ENCODE results near the gene SLC27A3.
A peak's percentile ranks its signal among the peaks of the same experiment; 100 is the strongest.
"Not testable (repeated sequence)": the region's sequence is repeated elsewhere in the genome, so short reads cannot be mapped to it uniquely, and the experiment has no call there.

Gene SLC27A3

DNA sequence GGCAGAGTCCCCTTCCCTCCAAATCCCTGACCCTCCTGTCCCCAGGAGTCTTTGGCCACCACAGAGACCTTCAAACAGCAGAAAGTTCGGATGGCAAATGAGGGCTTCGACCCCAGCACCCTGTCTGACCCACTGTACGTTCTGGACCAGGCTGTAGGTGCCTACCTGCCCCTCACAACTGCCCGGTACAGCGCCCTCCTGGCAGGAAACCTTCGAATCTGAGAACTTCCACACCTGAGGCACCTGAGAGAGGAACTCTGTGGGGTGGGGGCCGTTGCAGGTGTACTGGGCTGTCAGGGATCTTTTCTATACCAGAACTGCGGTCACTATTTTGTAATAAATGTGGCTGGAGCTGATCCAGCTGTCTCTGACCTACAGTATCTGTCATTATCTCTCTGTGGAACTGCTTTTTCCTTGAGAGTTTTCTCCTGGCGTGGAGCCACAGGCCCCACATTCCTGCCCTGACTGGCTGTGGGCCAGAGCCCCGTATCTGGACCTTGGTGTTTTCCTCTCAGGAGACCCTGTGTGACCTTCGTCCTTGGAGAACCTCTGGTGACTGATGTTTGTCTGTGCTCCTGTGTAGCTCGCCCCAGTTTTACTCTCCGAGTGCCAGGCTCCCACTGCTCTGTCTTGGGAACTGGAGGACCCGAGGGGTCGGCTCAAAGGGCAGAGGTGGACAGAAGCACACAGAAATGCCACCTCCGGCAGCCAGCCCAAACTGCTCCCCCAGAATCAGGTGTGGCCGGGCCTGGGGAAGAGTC lies 4.8 kb downstream of the SLC27A3 start:
- no peak for FAIRE-seq
- DNase-seq (ENCODE audit: low spot score) = no peak

DNA sequence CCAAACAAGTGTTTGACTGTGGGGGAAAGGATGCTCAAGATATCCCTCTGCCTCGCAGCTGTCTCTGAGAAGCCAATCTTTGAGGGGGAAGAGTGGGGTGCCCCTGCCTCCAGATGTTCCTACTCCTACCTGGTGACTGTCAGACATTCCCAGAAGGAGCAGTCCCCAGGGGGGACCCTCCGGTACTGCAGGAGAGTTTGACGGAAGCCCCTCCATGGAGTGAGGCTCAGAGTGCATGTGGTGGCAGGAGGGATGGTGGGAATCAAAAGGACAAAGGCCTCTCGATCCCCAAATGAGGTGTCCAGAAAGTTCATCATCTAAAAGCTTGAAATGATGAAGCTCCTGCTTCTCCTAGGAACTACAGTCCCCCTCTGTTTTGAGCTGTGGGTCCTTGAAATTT lies 5.3 kb downstream of the SLC27A3 start:
- no peak for DNase-seq (ENCODE audit: low spot score)
- FAIRE-seq = no peak

DNA sequence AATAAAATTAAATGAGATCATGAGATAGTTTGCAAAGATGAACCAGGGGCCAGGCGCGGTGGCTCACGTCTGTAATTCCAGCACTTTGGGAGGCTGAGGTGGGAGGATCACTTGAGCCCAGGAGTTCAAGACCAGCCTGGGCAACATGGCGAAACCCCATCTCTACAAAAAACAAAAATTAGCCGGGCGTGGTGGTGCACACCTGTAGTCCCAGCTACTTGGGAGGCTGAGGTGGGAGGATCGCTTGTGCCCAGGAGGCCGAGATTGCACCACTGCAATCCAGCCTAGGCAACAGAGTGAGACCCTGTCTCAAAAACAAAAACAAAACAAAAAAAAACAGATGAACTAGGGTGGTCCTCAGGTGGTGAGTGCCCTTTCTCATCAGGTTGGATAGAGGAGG lies 7.4 kb downstream of the SLC27A3 start:
- not testable (repeated sequence) for FAIRE-seq; DNase-seq (ENCODE audit: low spot score)

- DNase-seq (ENCODE audit: low spot score) = peak; percentile 98
- FAIRE-seq = peak; percentile 87
These were observed 8.3 kb downstream of the SLC27A3 start for GRCh38 chr1:153783233-153784190.

- FAIRE-seq (no peak), DNase-seq (ENCODE audit: low spot score) (no peak)
These were observed 11.0 kb downstream of the SLC27A3 start for GRCh38 chr1:153786038-153786790.

DNA sequence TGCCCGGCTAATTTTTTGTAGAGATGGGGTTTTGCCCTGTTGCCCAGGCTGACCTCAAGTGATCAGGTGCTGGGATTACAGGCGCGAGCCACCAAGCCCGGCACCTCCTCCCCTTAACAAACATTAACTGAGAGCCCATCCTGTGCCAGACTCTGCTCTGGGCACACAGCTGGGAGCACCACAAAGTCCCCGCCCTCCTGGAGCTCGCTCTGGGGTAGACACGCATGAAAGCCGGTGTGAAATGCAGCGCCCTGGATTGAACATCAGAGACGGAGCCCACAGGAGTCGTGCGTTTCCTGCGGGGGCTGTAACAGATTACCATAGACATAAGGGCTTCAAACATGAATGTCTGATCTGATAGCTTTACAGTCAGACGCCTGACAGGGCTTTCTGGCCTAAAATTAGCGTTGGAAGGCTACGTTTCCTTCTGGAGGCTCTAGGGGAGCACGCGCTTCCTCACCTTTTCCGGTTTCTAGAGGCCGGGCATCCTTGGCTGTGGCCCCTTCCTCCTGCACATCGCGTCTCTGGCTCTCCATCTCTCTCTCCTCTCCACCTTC lies 14.3 kb downstream of the SLC27A3 start:
- FAIRE-seq = no peak
- DNase-seq (ENCODE audit: low spot score) = no peak

GRCh38 chr1:153790313-153790965 lies 15.2 kb downstream of the SLC27A3 start:
- DNase-seq (ENCODE audit: low spot score) (no peak), FAIRE-seq (no peak)

DNA sequence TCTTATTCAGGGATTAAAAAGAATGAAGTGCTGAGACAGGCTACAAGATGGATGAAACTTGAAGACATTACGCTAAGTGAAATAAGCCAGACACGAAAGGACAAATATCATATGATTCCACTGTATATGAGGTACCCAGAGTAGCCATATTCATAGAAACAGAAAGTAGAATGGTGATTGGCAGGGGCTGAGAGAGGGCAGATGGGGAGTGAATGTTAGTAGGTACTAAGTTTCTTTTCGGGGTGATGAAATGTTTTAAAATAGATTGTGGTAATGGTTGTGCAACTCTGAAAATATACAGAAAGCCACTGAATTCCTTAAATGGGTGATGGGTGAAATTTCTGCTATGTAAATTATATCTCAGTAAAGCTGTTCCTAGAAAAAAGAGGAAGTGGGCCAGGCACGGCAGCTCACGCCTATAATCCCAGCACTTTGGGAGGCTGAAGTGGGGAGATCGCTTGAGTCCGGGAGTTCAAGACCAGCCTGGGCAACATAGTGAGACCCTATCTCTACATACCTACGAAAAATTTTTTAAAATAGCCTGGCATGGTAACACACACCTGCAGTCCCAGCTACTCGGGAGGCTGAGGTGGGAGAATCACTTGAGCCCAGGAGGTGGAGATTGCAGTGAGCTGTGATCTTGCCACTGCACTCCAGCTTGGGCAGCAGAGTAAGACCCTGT lies 15.9 kb downstream of the SLC27A3 start:
- DNase-seq (ENCODE audit: low spot score) (no peak), FAIRE-seq (no peak)

GRCh38 chr1:153791648-153792253 lies 16.5 kb downstream of the SLC27A3 start:
- peak; percentile 58 for FAIRE-seq
- no peak for DNase-seq (ENCODE audit: low spot score)

DNA sequence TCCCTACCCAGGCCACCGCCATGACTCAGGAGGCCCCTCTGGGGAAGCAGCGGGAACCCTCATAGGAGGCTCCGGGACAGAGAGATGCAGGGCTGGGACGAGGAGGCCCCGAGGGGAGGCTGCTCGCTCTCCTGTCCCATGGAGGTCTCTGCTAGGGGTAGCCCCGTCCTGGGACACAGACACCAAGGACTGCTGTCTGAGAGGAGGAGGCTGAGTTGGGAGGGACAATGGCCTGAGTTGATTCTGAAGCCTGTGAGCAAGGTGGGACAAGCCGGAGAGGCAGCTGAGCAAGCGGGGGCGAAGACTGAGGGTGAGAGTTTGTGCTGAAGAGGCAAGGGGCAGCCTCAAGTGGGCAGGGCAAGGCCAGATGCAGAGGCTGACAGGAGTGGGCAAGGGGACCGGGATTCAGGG lies 17.4 kb downstream of the SLC27A3 start:
- FAIRE-seq (no peak), DNase-seq (ENCODE audit: low spot score) (no peak)

DNA sequence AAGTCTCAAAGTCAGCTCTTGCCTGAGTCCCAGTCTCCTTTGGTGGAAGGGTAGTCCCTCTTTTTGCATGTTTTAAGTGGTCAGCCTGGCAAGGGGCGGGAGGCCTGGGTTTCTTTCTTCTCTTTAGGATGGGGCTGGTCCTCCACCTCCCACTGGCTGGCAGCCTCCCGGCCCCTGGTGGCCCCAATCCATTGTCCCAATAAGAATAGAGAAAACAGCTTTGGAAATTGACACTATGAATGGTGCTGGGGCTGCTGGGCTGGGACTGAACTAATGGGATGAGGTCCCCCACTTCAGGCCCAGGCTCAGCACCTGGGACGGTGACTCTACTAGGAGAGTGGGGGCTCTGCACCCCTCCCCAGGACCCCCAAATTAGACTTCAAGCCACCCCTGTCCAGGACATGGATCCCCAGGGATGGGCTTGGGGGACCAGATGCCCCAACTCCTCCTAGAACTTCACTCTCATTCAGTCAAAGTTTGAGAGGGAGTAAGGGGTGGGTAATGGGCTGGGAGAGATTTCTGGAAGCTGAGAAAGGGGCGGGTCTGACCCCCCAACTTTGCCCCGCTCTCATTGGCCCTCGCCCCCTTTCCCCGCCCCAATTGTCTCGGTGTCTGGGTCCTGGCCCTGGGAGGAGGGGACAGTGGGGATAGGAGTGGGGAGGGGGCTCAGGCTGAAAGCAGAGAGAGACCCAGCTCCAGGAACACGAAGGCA lies 18.2 kb downstream of the SLC27A3 start:
- DNase-seq (ENCODE audit: low spot score) (no peak), FAIRE-seq (no peak)

DNA sequence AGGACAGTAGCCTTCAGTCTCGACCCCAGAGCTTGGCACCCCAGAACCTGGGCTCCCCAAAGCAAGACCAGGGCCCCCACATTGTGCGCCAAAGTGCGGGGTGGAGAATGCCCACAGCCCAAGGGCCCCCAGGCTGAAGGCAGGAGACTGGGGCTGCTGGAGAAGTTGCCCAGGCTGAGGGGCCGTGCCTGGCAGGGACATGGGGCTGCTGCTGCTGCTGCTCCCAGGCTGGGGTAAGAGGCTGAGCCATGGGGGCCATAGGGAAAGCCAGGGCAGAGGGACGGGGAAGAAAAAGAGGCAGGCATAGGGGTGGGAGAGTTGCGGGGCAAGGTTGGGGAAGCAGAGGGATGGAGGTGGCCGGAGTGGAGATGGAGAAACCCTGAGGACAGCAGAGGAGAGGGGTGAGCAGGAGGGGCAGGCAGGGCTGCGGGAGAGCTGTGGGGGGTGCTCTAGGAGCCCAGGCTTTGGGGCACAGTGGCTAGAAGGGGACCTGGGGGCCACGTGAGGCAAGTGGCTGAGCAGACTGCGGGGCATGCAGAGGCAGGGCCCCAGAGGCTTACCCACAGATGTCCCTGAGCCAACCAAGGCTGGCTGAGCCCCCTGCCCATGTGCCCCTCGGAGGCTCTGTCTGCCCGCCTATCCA lies 18.9 kb downstream of the SLC27A3 start:
- no peak for DNase-seq (ENCODE audit: low spot score)
- no peak for FAIRE-seq

- FAIRE-seq (no peak), DNase-seq (ENCODE audit: low spot score) (no peak)
These were observed 19.6 kb downstream of the SLC27A3 start for GRCh38 chr1:153794624-153795329.

GRCh38 chr1:153795330-153795837 lies 20.2 kb downstream of the SLC27A3 start:
- DNase-seq (ENCODE audit: low spot score) (no peak), FAIRE-seq (no peak)

- DNase-seq (ENCODE audit: low spot score) (no peak), FAIRE-seq (peak; percentile 62)
These were observed 21.0 kb downstream of the SLC27A3 start for GRCh38 chr1:153795934-153796785.

DNA sequence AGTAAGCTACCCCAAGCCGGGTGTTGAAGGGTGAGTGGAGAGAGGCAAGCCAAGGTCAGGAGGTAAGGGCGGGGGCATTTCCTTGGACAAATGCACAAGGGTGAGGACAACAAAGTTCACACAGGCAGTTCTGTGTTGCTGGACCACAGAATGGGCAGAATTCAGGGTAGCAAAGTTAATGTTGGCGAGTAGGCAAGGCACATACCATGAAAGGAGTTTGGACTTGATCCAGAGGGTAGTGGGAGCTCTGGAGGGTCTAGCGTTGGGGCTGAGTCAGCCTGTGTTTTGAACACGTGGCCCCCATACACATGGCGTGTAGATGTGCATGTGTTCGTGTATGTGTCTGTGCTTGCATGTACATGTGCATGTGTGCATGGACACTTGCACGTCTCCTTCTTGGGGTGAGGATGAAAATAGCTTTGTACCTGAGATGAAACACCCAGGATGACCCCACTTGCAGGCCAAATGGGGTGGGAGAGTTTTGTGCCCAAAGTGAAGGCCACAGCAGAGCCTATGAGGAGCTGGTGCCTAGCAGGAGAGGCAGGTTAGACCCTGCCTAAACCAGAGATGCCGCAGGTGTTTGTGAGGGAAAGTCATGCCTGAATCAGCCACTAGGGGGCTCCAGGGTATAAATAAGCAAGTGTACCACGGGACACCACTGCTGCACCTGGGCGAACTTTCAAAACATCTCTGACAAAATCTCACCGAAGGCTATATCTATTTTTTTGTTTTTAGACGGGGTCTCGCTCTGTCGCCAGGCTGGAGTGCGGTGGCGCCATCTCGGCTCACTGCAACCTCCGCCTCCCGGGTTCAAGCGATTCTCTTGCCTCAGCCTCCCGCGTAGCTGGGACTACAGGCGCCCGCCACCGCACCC lies 21.8 kb downstream of the SLC27A3 start:
- DNase-seq (ENCODE audit: low spot score) = peak; percentile 77
- peak; percentile 59 for FAIRE-seq

Data from urothelium cell line (cell line).